Fibroblast of lung (primary cell): ENCODE data around the gene FHIP1B. TPM values are rescaled to one million over a fixed set of nuclear protein-coding genes. Genes with fewer than 3 reads are reported as not detected.

ENCODE experiments used
- DNase-seq, 2 donors: peaks; one replicate each; pipeline versions ENCODE4 v3.0.0 to v3.0.0-alpha.2; 2010; ENCODE audit warnings: low read depth in 2 of 2
- H2AFZ ChIP-seq: 2 replicates; pipeline ENCODE4 v1.5.1; 2012; ENCODE audit warnings: low read length, control low read depth, inconsistent platforms
- H3K27ac ChIP-seq: 2 replicates; pipeline ENCODE4 v1.5.1; 2011; ENCODE audit warnings: low read length, control low read depth; ENCODE audit not compliant: insufficient read depth
- H3K27me3 ChIP-seq: 2 replicates; pipeline ENCODE4 v1.5.1; 2011; ENCODE audit warnings: mild to moderate bottlenecking, low read length; ENCODE audit not compliant: control insufficient read depth, insufficient read depth
- H3K36me3 ChIP-seq: 2 replicates; pipeline ENCODE4 v1.5.1; 2011; ENCODE audit warnings: low read length; ENCODE audit not compliant: control insufficient read depth, insufficient read depth
- H3K4me1 ChIP-seq: 2 replicates; pipeline ENCODE4 v1.5.1; 2011; ENCODE audit warnings: low read length; ENCODE audit not compliant: control insufficient read depth, insufficient read depth; ENCODE audit errors: extremely low read depth
- H3K4me2 ChIP-seq: 2 replicates; pipeline ENCODE4 v1.5.1; 2011; ENCODE audit warnings: low read length, control low read depth; ENCODE audit not compliant: insufficient read depth; ENCODE audit errors: extremely low read depth
- H3K4me3 ChIP-seq, 4 experiments: fragments of 200-600 bp in 1 of 4; sonication (generic) in 1 of 4; replicated peaks in 1 of 4; 2 replicates each; pipeline ENCODE4 v1.5.1; 2011 to 2016; ENCODE audit warnings: low read length in 4 of 4, low read depth in 3 of 4, mild to moderate bottlenecking in 3 of 4, control low read depth in 2 of 4, inconsistent platforms in 1 of 4, mixed read lengths in 1 of 4; ENCODE audit not compliant: insufficient read depth in 1 of 4; ENCODE audit errors: control extremely low read depth in 1 of 4
- H3K79me2 ChIP-seq: 2 replicates; pipeline ENCODE4 v1.5.1; 2012; ENCODE audit warnings: mild to moderate bottlenecking, low read length, inconsistent platforms; ENCODE audit not compliant: control insufficient read depth, insufficient read depth
- H3K9ac ChIP-seq: 2 replicates; pipeline ENCODE4 v1.5.1; 2011; ENCODE audit warnings: mild to moderate bottlenecking, low read length, control low read depth; ENCODE audit not compliant: insufficient read depth
- H3K9me3 ChIP-seq: 2 replicates; pipeline ENCODE4 v1.5.1; 2012; ENCODE audit warnings: low read depth, low read length; ENCODE audit not compliant: control insufficient read depth, insufficient read depth
- H4K20me1 ChIP-seq: 2 replicates; pipeline ENCODE4 v1.5.1; 2011; ENCODE audit warnings: low read length; ENCODE audit not compliant: control insufficient read depth, insufficient read depth; ENCODE audit errors: extremely low read depth
- EZH2 ChIP-seq: IDR thresholded peaks from 2 replicates; pipeline ENCODE4 v1.5.1; 2012; ENCODE audit warnings: low read length, control low read depth, mild to moderate bottlenecking; ENCODE audit errors: missing control alignments
- polyA plus RNA-seq, 2 donors: library from polyadenylated mRNA; depleted of rRNA in 1 of 2; stranded (reverse) in 1 of 2; unstranded in 1 of 2; fragments of >200 nt; gene quantifications; 2 replicates each; pipeline ENCODE4 v1.2.1, GENCODE V29; 2011 to 2012; ENCODE audit warnings: missing spikeins in 1 of 2
- total RNA-seq: library from RNA; depleted of rRNA; stranded (reverse); fragments of >200 nt; gene quantifications from 2 replicates; pipeline ENCODE4 v1.2.1, GENCODE V29; 2014
- TF ChIP-seq, protein P1 (sequence below), 2 donors: IDR thresholded peaks in 1 of 2; conservative IDR thresholded peaks in 1 of 2; 1 replicate in 1 of 2; 2 replicates in 1 of 2; pipeline ENCODE4 v1.5.1; 2011 to 2012; ENCODE audit warnings: low read length in 2 of 2, control low read depth in 1 of 2, inconsistent platforms in 1 of 2, low read depth in 1 of 2, mild to moderate bottlenecking in 1 of 2

Gene FHIP1B
- total and polyA plus RNA-seq, 2 donors (not counting 1 experiment from before 2014, with no cell fraction given): 9.2 to 15.4 TPM

GRCh38 chr11:6175440-6175839 is 59.0 kb downstream of the FHIP1B start:
- H2AFZ ChIP-seq: no peak overlapping the region
- H3K4me2 ChIP-seq: no peak overlapping the region
- H3K4me3 ChIP-seq: no peak overlapping the region
- H3K9me3 ChIP-seq: no peaks in the 10 kb centered on the region
- TF ChIP-seq, protein P1, sequence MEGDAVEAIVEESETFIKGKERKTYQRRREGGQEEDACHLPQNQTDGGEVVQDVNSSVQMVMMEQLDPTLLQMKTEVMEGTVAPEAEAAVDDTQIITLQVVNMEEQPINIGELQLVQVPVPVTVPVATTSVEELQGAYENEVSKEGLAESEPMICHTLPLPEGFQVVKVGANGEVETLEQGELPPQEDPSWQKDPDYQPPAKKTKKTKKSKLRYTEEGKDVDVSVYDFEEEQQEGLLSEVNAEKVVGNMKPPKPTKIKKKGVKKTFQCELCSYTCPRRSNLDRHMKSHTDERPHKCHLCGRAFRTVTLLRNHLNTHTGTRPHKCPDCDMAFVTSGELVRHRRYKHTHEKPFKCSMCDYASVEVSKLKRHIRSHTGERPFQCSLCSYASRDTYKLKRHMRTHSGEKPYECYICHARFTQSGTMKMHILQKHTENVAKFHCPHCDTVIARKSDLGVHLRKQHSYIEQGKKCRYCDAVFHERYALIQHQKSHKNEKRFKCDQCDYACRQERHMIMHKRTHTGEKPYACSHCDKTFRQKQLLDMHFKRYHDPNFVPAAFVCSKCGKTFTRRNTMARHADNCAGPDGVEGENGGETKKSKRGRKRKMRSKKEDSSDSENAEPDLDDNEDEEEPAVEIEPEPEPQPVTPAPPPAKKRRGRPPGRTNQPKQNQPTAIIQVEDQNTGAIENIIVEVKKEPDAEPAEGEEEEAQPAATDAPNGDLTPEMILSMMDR (conservative IDR thresholded peaks at IDR 0.05 in 1 of 2, IDR thresholded peaks at IDR 0.05 in 1 of 2; ENCODE audit: low read depth in 1 of 2, low read length in 2 of 2): no peak
- TF ChIP-seq EZH2: no peak
- H3K27me3 ChIP-seq: no peaks in the 10 kb centered on the region
- no peak overlapping the region for H3K27ac ChIP-seq
- no peaks in the 10 kb centered on the region for H3K36me3 ChIP-seq
- no peak for DNase-seq
- H4K20me1 ChIP-seq: no peaks in the 10 kb centered on the region
- no peaks in the 10 kb centered on the region for H3K79me2 ChIP-seq
- no peak overlapping the region for H3K9ac ChIP-seq
- no peaks in the 10 kb centered on the region for H3K4me1 ChIP-seq

- Histone ChIP-seq H3K9ac (no peak within 1 kb of the TSS), H3K4me1 (no peaks in the 10 kb centered on the region), H3K27ac (no peak within 1 kb of the TSS), H3K27me3 (no peaks in the 10 kb centered on the region), H3K36me3 (no peaks in the 10 kb centered on the region), H4K20me1 (no peaks in the 10 kb centered on the region), H3K4me3 (no peak within 1 kb of the TSS), H2AFZ (no peak within 1 kb of the TSS), H3K9me3 (no peaks in the 10 kb centered on the region), H3K79me2 (no peaks in the 10 kb centered on the region), H3K4me2 (no peak within 1 kb of the TSS)
- DNase-seq: no peak
- TF ChIP-seq, protein P1 (conservative IDR thresholded peaks at IDR 0.05 in 1 of 2, IDR thresholded peaks at IDR 0.05 in 1 of 2; ENCODE audit: low read depth in 1 of 2, low read length in 2 of 2): no peak
- no peak for TF ChIP-seq EZH2
Measured at GRCh38 chr11:6170226-6170625, 64.2 kb downstream of the FHIP1B start, which contains the start of gene OR52B2. Gene OR52B2, minus strand, starts transcription at chr11:6170326. Its CDS starts 0 bp downstream, at chr11:6170326.

Other genes starting within 250 kb of the FHIP1B start
- gene OR52L1, start 247.7 kb downstream of the FHIP1B start, total RNA-seq: not detected in 2 replicates
- not detected in 2 replicates for gene OR52L1, start 247.7 kb downstream of the FHIP1B start, polyA plus RNA-seq
- not detected in 2 replicates for gene OR56A4, start 227.7 kb downstream of the FHIP1B start, total RNA-seq
- gene OR56A4, start 227.7 kb downstream of the FHIP1B start, polyA plus RNA-seq: not detected in 2 replicates
- gene OR56A1, start 203.9 kb downstream of the FHIP1B start, total RNA-seq: not detected in 2 replicates
- gene OR56A1, start 203.9 kb downstream of the FHIP1B start, polyA plus RNA-seq: not detected in 2 replicates
- not detected in 2 replicates for gene OR56B4, start 127.0 kb downstream of the FHIP1B start, total RNA-seq
- not detected in 2 replicates for gene OR56B4, start 127.0 kb downstream of the FHIP1B start, polyA plus RNA-seq
- gene OR52B2, start 64.3 kb downstream of the FHIP1B start, total RNA-seq: not detected in 2 replicates
- gene OR52B2, start 64.3 kb downstream of the FHIP1B start, polyA plus RNA-seq: not detected in 2 replicates
- gene OR52W1, start 35.4 kb downstream of the FHIP1B start, total RNA-seq: not detected in 2 replicates
- not detected in 2 replicates for gene OR52W1, start 35.4 kb downstream of the FHIP1B start, polyA plus RNA-seq
- gene C11orf42, start 29.1 kb downstream of the FHIP1B start, total RNA-seq: not detected in 2 replicates
- not detected in 2 replicates for gene C11orf42, start 29.1 kb downstream of the FHIP1B start, polyA plus RNA-seq
- gene CNGA4, start 4.5 kb upstream of the FHIP1B start, total RNA-seq: 0.17 TPM in 1 of 2 replicates, not detected in the other
- 0.06 TPM in 1 of 2 replicates, not detected in the other for gene CNGA4, start 4.5 kb upstream of the FHIP1B start, polyA plus RNA-seq
- gene CCKBR, start 25.2 kb upstream of the FHIP1B start, total RNA-seq: not detected in 2 replicates
- not detected in 2 replicates for gene CCKBR, start 25.2 kb upstream of the FHIP1B start, polyA plus RNA-seq
- gene CAVIN3, start 85.9 kb upstream of the FHIP1B start, total RNA-seq: 87.9 and 92.5 TPM in 2 replicates
- gene CAVIN3, start 85.9 kb upstream of the FHIP1B start, polyA plus RNA-seq: 50.9 and 81.0 TPM in 2 replicates
- 33.9 and 52.2 TPM in 2 replicates for gene SMPD1, start 155.8 kb upstream of the FHIP1B start, total RNA-seq
- gene SMPD1, start 155.8 kb upstream of the FHIP1B start, polyA plus RNA-seq: 74.9 and 97.9 TPM in 2 replicates
- gene APBB1, start 184.5 kb upstream of the FHIP1B start, total RNA-seq: 56.2 and 73.7 TPM in 2 replicates
- gene APBB1, start 184.5 kb upstream of the FHIP1B start, polyA plus RNA-seq: 33.5 and 39.1 TPM in 2 replicates
- gene HPX, start 206.4 kb upstream of the FHIP1B start, total RNA-seq: 0.26 and 0.83 TPM in 2 replicates
- gene HPX, start 206.4 kb upstream of the FHIP1B start, polyA plus RNA-seq: 0.18 and 0.28 TPM in 2 replicates
- 24.1 and 29.7 TPM in 2 replicates for gene TRIM3, start 239.3 kb upstream of the FHIP1B start, total RNA-seq
- 11.4 and 11.8 TPM in 2 replicates for gene TRIM3, start 239.3 kb upstream of the FHIP1B start, polyA plus RNA-seq
- 34.9 and 47.6 TPM in 2 replicates for gene ARFIP2, start 246.7 kb upstream of the FHIP1B start, total RNA-seq
- gene ARFIP2, start 246.7 kb upstream of the FHIP1B start, polyA plus RNA-seq: 72.4 and 75.5 TPM in 2 replicates
- gene TIMM10B, start 246.9 kb upstream of the FHIP1B start, total RNA-seq: 38.5 and 47.4 TPM in 2 replicates
- 33.6 and 40.9 TPM in 2 replicates for gene TIMM10B, start 246.9 kb upstream of the FHIP1B start, polyA plus RNA-seq